HL-60/S4 treated with phorbol 12-myristate 13-acetate at 8.2 ng/mL for 4 days and 3 days (cell line): ENCODE measurements around the gene FARP1.

Experiments
- in situ Hi-C: fragments of 300-500 bp; cut with MboI; formaldehyde crosslinking; loops from 2 replicates; pipeline ENCODE4 v1.15.0; 2022; ENCODE audit warnings: low sequenced_read_pairs

FARP1 gene

DNA sequence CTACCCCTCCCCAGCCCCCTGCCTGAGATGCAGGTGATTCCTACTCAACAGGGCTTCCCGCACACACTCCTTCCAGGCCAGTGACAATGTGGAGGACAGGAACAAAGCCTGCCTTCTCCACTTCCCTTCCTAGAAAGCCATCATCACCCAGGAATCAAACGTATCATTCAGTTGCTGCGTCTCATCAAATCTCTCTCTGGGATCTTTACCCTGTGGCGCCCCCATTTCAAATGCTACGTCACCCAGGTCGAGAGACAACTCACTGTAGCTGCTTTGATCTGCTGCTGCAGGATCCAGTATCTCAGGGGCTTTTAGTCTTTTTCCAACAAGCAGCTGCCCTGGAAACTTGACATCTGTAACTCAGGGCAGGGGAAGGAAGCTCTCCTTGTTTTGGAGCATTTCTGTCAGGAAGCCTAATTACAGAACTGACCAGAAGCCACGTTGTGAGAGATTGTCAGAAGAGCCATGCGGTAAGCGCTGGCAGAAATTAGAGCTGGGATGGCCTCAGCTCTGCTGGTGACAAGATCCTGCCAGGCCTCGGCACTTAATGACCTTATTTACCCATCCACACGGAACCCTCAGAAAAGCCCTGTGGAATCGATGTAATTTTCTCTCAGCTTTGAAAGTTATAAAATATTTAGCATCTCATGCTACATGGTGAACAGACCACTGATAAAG, 293.5 kb downstream of the FARP1 start:
- in situ Hi-C loops: no loop called here

DNA sequence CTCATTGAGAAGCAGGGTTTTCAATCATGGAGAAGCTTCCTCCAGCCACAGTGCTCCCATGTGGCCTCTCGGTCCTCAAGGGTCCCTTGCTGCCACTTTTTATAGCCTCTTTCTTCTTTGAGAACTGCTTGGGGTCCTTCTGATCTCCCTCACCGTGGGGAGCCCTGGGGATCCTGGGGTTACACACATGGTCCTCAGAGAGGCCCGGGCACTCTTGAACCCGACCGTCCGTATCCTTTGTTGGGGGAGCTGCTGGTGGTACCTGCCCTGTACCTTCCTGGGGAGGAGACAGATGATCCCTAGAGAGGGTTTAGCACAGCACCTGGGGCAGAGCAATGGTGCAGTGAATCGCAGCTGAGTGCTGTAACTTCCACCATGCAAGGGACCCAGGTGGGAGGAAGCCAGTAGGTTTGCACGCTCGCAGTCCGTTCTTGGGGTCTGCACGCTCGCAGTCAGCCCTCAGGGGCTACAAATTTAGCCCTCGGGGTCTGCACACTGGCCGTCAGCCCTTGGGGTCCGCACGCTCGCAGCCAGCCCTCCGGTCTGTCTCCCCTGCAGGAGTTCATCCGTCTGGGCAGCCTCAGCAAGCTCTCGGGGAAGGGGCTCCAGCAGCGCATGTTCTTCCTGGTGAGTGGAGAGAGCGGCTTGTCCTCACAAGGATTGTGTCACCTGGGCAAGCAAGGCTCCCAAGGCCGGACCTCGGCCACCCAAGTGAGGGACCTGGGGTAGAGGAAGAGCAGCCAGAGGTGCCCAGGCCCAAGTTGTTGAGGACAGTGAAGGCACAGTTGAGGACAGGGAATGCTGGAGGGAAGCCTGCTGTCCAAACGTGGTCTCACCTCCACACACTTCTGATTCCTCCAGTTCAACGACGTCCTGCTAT, 295.6 kb downstream of the FARP1 start:
- in situ Hi-C loops: no loop called here

DNA sequence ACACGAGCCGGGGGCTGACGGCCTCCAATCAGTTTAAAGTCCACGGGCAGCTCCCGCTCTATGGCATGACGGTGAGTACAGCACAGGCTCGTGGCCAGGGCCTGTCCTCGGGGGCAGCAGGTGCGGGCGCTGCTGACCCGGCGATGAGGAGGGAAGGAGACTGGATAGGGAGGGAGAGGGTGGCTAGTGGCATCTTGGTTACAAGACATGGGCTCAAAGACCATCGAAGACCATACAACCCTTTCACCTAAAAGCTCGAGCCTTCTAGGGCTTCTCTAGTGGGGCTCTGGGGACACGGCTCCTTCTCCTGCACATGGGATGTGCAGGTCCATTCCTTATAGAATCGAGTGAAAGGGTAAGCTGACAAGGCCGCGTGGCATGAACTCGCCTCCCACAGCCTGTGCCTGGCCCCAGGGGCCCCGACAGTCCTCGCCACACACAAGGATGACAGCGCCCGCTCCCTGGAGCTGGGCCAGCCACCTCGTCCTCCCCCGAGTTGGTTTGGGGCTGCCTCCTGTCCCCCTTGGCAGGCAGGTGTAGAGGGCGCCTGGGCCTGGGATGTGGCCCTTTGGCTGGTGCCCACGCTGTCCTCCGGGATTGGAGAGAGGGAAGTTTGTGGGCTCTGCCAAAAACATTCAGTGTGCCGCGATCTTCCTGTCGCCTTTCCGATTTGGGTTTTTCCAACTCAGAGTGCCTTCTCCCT, 296.4 kb downstream of the FARP1 start:
- in situ Hi-C loops: no loop called here

- in situ Hi-C loops: loop anchor here (10.0 kb wide), 1 partner anchor 215 kb away; no protein-coding TSS in a partner anchor
Measured at GRCh38 chr13:98439896-98440295, 297.0 kb downstream of the FARP1 start.

GRCh38 chr13:98440390-98441055, 297.6 kb downstream of the FARP1 start:
- in situ Hi-C loops: loop anchor here (10.0 kb wide), 1 partner anchor 214 kb away; no protein-coding TSS in a partner anchor

DNA sequence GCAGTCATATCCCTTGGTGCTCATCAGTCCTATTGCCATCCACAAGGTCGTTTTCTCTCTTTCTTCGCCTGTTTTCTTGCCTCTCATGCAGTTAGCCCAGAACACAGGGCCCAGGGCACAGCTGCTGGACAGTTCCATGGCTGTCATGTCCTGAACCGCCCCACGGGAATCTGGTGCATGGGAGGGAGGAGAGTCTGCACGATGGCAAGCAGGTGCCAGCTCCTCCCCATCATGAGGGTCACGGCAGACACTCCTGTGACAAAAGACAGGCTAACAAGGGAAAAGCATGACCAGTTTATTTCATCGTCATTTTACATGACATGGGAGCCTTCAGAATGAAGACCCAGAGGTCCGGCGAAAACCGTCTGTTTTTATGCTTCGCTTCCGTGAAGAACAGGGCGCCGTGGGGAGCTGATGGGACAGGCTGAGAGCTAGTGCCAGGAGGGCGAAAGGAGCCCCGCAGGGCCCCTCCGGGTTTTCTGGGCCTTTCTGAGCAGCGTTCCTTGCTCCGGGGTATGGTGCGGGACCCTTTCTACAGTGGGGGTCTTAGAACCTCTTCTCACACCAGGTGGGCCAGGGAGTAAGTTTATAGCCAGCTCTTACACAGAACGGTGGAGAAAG, 298.3 kb downstream of the FARP1 start:
- in situ Hi-C loops: loop anchor here (10.0 kb wide), 1 partner anchor 214 kb away; no protein-coding TSS in a partner anchor

- in situ Hi-C loops: loop anchor here (10.0 kb wide), 1 partner anchor 212 kb away; no protein-coding TSS in a partner anchor
Measured at GRCh38 chr13:98442391-98443230, 299.7 kb downstream of the FARP1 start.

GRCh38 chr13:98443329-98443728, 300.4 kb downstream of the FARP1 start:
- in situ Hi-C loops: loop anchor here (10.0 kb wide), 1 partner anchor 211 kb away; no protein-coding TSS in a partner anchor

DNA sequence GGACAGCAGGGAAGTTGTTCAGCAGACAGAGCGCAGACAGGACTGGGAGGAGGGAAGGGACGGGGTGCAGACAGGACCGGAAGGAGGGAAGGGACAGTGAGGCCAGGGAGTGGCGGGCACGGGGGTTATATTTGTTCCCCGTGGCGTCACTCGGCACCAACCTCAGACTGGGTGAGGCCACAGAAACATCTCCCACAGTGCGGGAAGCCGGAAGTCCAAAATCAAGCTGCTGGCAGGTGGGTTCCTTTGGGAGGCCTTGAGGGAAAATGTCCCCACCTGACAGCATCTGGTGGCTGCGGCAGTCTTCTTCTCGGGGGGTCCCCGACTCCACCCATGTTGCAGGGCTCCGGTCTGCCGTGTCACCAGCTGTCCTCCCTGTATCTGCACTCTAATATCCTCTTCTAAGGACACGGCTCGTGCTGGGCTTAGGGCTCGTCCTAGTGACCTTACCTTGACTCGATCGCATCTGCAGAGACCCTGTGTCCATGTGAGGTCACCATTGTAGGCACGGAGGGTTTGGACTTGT, 301.0 kb downstream of the FARP1 start:
- in situ Hi-C loops: loop anchor here (10.0 kb wide), 1 partner anchor 211 kb away; no protein-coding TSS in a partner anchor

- in situ Hi-C loops: loop anchor here (10.0 kb wide), 1 partner anchor 210 kb away; no protein-coding TSS in a partner anchor
Measured at GRCh38 chr13:98444381-98444780, 301.5 kb downstream of the FARP1 start.

DNA sequence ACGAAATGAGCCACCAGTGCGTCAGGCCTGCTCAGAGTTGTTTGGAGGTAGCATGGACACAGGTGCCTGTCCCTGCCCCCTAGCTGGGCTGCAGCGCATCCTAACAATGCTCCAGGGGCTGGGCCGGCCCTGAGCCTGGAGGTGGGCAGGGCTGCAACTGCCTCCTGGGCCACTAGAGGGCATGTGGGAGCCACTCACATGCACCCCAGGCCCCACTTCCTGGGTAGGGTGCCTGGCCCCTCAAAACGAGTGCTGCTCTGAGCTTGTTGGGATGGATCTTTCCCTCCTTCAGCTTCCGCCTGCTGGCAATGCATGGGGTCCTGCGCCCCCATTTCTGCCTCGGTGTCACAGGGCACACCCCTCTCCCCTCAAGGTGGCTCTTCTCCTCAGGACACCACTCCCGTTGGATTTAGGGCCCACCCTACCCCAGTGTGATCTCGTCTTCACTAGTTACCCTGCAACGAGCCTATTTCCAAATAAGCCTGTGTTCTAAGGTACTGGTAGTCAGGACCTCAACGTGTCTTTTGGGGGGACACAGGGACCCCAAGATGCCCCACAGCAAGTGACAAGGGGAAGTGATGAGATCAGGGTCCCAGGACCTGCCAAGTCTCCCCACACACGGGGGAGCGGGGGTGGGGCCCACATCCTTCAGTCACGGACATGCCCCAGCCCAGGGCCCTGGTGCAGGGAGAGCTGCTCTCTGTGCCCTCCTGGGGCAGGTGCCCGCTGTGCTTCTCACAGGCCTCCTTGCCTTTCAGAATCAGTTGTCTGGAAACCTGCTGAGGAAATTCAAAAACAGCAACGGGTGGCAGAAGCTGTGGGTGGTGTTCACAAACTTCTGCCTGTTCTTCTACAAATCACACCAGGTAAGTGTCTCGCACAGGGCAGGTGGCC, 302.7 kb downstream of the FARP1 start:
- in situ Hi-C loops: loop anchor here (10.0 kb wide), 1 partner anchor 209 kb away; no protein-coding TSS in a partner anchor

- in situ Hi-C loops: loop anchor here (10.0 kb wide), 1 partner anchor 209 kb away; no protein-coding TSS in a partner anchor
Measured at GRCh38 chr13:98446234-98446621, 303.3 kb downstream of the FARP1 start.

- in situ Hi-C loops: loop anchor here (10.0 kb wide), 1 partner anchor 208 kb away; no protein-coding TSS in a partner anchor
Measured at GRCh38 chr13:98447130-98447529, 304.2 kb downstream of the FARP1 start.

GRCh38 chr13:98447881-98448641, 305.2 kb downstream of the FARP1 start:
- in situ Hi-C loops: loop anchor here (10.0 kb wide), 1 partner anchor 207 kb away; no protein-coding TSS in a partner anchor

GRCh38 chr13:98448642-98448928, 305.7 kb downstream of the FARP1 start:
- in situ Hi-C loops: loop anchor here (10.0 kb wide), 1 partner anchor 206 kb away; no protein-coding TSS in a partner anchor

DNA sequence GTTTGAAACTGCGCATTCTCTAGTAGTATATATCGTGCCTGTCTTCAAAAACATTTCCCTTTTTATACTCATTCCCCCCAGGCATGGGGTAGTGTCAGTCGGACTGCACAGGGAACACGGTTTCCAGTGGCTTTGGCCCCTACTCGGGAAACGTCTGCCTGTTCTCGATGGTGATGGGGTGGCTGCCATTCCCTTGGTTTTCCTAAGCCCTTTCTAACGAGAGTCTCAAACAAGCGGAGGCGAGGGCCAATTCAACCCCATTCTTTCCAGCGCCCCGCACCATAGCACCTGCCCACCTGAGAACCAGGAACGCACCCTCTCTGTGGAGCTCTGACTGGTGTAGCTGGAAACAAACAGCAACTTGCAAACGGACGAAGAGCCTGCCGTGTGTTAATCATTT, 306.4 kb downstream of the FARP1 start:
- in situ Hi-C loops: loop anchor here (10.0 kb wide), 1 partner anchor 206 kb away; no protein-coding TSS in a partner anchor

DNA sequence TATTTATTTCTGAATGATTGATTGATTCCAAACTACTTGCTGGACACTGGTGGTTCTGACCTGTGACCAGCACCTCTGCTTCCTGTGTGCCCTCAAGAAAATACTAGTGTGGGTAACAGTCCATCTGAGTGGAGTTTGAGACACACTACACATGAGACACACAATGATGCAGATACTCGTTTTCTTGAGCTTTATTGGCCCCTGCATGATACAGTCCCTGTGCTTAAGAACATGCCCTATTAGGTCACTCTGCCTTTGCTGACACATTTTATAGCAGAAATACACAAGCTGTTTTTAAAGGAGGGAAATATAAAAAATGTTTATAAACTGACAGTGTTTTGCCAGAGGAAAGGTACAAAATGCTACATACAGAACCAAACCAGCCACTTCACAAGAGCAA, 307.1 kb downstream of the FARP1 start:
- in situ Hi-C loops: no loop called here
